Neural progenitor cell (in vitro differentiated cells): Measurements from ENCODE around the gene MYADM. TPM values are rescaled to one million over a fixed set of nuclear protein-coding genes. Genes with fewer than 3 reads are reported as not detected.
A peak's percentile ranks its signal among the peaks of the same experiment; 100 is the strongest.

Experiments used
- DNase-seq: peaks from one replicate; pipeline ENCODE4 v3.0.0-alpha.2; 2016; ENCODE audit warnings: low spot score
- H2AFZ ChIP-seq: fragments of 200-600 bp; sonication (generic); replicated peaks from 2 replicates; pipeline ENCODE4 v1.6.1; 2016; ENCODE audit warnings: antibody characterized with exemption
- H3F3A ChIP-seq: fragments of 200-600 bp; sonication (generic); 2 replicates; pipeline ENCODE4 v1.6.1; 2016; ENCODE audit warnings: antibody characterized with exemption, low read depth
- H3K27ac ChIP-seq: fragments of 200-600 bp; sonication (generic); 2 replicates; pipeline ENCODE4 v1.5.1; 2016; ENCODE audit warnings: mild to moderate bottlenecking
- H3K27me3 ChIP-seq: fragments of 200-600 bp; sonication (generic); 2 replicates; pipeline ENCODE4 v1.6.1; 2016; ENCODE audit warnings: mild to moderate bottlenecking, moderate library complexity
- H3K36me3 ChIP-seq: fragments of 200-600 bp; sonication (generic); 2 replicates; pipeline ENCODE4 v1.5.1; 2016
- H3K4me1 ChIP-seq: fragments of 200-600 bp; sonication (generic); 2 replicates; pipeline ENCODE4 v1.6.1; 2016; ENCODE audit warnings: mixed run types
- H3K4me2 ChIP-seq: fragments of 200-600 bp; sonication (generic); 2 replicates; pipeline ENCODE4 v1.6.1; 2016
- H3K4me3 ChIP-seq: fragments of 200-600 bp; sonication (generic); 2 replicates; pipeline ENCODE4 v1.5.1; 2016
- H3K79me2 ChIP-seq: fragments of 200-600 bp; sonication (generic); 2 replicates; pipeline ENCODE4 v1.6.1; 2016; ENCODE audit warnings: low read depth
- H3K9ac ChIP-seq: fragments of 200-600 bp; sonication (generic); 2 replicates; pipeline ENCODE4 v1.6.1; 2016
- H3K9me3 ChIP-seq: fragments of 200-600 bp; sonication (generic); 2 replicates; pipeline ENCODE4 v1.5.1; 2016; ENCODE audit warnings: low read depth
- H4K20me1 ChIP-seq: fragments of 200-600 bp; sonication (generic); 2 replicates; pipeline ENCODE4 v1.6.1; 2016; ENCODE audit warnings: low read depth
- H3K27ac Mint-ChIP-seq: 3 replicates; pipeline ENCODE4 v1.8.0; 2021; ENCODE audit warnings: mixed read lengths
- H3K27me3 Mint-ChIP-seq: 2 replicates; pipeline ENCODE4 v1.8.0; 2022; ENCODE audit warnings: low read depth, mild to moderate bottlenecking, inconsistent platforms, moderate library complexity, mixed read lengths; ENCODE audit not compliant: insufficient read depth
- H3K36me3 Mint-ChIP-seq: 3 replicates; pipeline ENCODE4 v1.8.0; 2021; ENCODE audit warnings: mixed read lengths
- H3K4me1 Mint-ChIP-seq: 3 replicates; pipeline ENCODE4 v1.8.0; 2021; ENCODE audit warnings: mixed read lengths
- H3K4me3 Mint-ChIP-seq: 3 replicates; pipeline ENCODE4 v1.8.0; 2021; ENCODE audit warnings: mild to moderate bottlenecking, moderate library complexity, mixed read lengths
- H3K9me3 Mint-ChIP-seq: 3 replicates; pipeline ENCODE4 v1.8.0; 2020; ENCODE audit warnings: mixed read lengths
- CTCF ChIP-seq: fragments of 200-600 bp; sonication (generic); IDR thresholded peaks from 2 replicates; pipeline ENCODE4 v1.5.1; 2017; ENCODE audit warnings: antibody characterized with exemption, mild to moderate bottlenecking
- EZH2 ChIP-seq: fragments of 200-600 bp; sonication (generic); IDR thresholded peaks from 2 replicates; pipeline ENCODE4 v1.6.1; 2017; ENCODE audit warnings: antibody characterized with exemption, mild to moderate bottlenecking, moderate library complexity
- EZH2phosphoT487 ChIP-seq: fragments of 200-600 bp; sonication (generic); IDR thresholded peaks from 2 replicates; pipeline ENCODE4 v1.6.1; 2017; ENCODE audit warnings: antibody characterized with exemption
- total RNA-seq: library from RNA; depleted of rRNA; stranded (reverse); fragments of >200 nt; gene quantifications from 2 replicates; pipeline ENCODE4 v1.2.3, GENCODE V29; 2015; ENCODE audit warnings: low replicate concordance

MYADM gene
- total RNA-seq, 1 donor from 2014 or later = 11.5 TPM

GRCh38 chr19:53894707-53895106 lies 27.0 kb downstream of the MYADM start:
- peaks cover 18% of the 10 kb centered on the region for H3K27me3 ChIP-seq
- peaks cover 15% of the 10 kb centered on the region for H4K20me1 ChIP-seq
- H3K36me3 ChIP-seq = no peaks in the 10 kb centered on the region
- DNase-seq = no peak
- peaks cover 31% of the 10 kb centered on the region for H3F3A ChIP-seq
- H2AFZ ChIP-seq = no peak overlapping the region
- Mint-ChIP-seq H3K27me3 (peaks cover 15% of the 10 kb centered on the region), H3K4me1 (peaks cover 37% of the 10 kb centered on the region), H3K27ac (no peak overlapping the region), H3K36me3 (peaks cover 10% of the 10 kb centered on the region), H3K4me3 (no peak overlapping the region), H3K9me3 (no peaks in the 10 kb centered on the region)
- no peak overlapping the region for H3K4me2 ChIP-seq
- TF ChIP-seq EZH2 = no peak
- no peak for TF ChIP-seq CTCF
- no peak for TF ChIP-seq EZH2phosphoT487
- H3K4me1 ChIP-seq = peaks cover 12% of the 10 kb centered on the region
- H3K9ac ChIP-seq = no peak overlapping the region
- H3K9me3 ChIP-seq = no peaks in the 10 kb centered on the region
- H3K27ac ChIP-seq = no peak overlapping the region
- no peaks in the 10 kb centered on the region for H3K79me2 ChIP-seq
- no peak overlapping the region for H3K4me3 ChIP-seq

GRCh38 chr19:53896682-53897081 lies 29.0 kb downstream of the MYADM start:
- H3K27ac Mint-ChIP-seq = peak overlapping the region; percentile 38
- DNase-seq = peak; percentile 33
- Histone ChIP-seq H3K36me3 (no peaks in the 10 kb centered on the region), H3K9me3 (no peaks in the 10 kb centered on the region), H3K9ac (no peak overlapping the region), H3F3A (peaks cover 31% of the 10 kb centered on the region), H3K79me2 (no peaks in the 10 kb centered on the region), H3K4me2 (no peak overlapping the region), H3K4me1 (peaks cover 12% of the 10 kb centered on the region), H3K27ac (no peak overlapping the region), H2AFZ (no peak overlapping the region), H3K4me3 (no peak overlapping the region), H3K27me3 (peaks cover 18% of the 10 kb centered on the region), H4K20me1 (peaks cover 15% of the 10 kb centered on the region)
- TF ChIP-seq CTCF (no peak), EZH2 (no peak), EZH2phosphoT487 (no peak)
- no peak overlapping the region for H3K4me3 Mint-ChIP-seq
- peaks cover 16% of the 10 kb centered on the region for H3K27me3 Mint-ChIP-seq
- no peaks in the 10 kb centered on the region for H3K9me3 Mint-ChIP-seq
- peaks cover 13% of the 10 kb centered on the region for H3K36me3 Mint-ChIP-seq
- H3K4me1 Mint-ChIP-seq = peaks cover 29% of the 10 kb centered on the region

GRCh38 chr19:53897459-53897858 lies 29.8 kb downstream of the MYADM start:
- peaks cover 17% of the 10 kb centered on the region for H4K20me1 ChIP-seq
- no peak overlapping the region for H3K9ac ChIP-seq
- Mint-ChIP-seq H3K27ac (no peak overlapping the region), H3K36me3 (peaks cover 13% of the 10 kb centered on the region), H3K27me3 (peaks cover 18% of the 10 kb centered on the region), H3K4me3 (peak overlapping the region; percentile 48), H3K4me1 (peaks cover 24% of the 10 kb centered on the region), H3K9me3 (no peaks in the 10 kb centered on the region)
- no peak for DNase-seq
- no peaks in the 10 kb centered on the region for H3K79me2 ChIP-seq
- no peak overlapping the region for H3K4me2 ChIP-seq
- H3F3A ChIP-seq = peaks cover 31% of the 10 kb centered on the region
- no peak for TF ChIP-seq EZH2
- no peak for TF ChIP-seq EZH2phosphoT487
- TF ChIP-seq CTCF = no peak
- H3K27ac ChIP-seq = no peak overlapping the region
- H3K36me3 ChIP-seq = no peaks in the 10 kb centered on the region
- peaks cover 18% of the 10 kb centered on the region for H3K27me3 ChIP-seq
- H2AFZ ChIP-seq = no peak overlapping the region
- H3K9me3 ChIP-seq = no peaks in the 10 kb centered on the region
- peaks cover 6% of the 10 kb centered on the region for H3K4me1 ChIP-seq
- no peak overlapping the region for H3K4me3 ChIP-seq
